NCI-H82 (cell line): ENCODE results near the gene RPRD1B.
A peak's percentile ranks its signal among the peaks of the same experiment; 100 is the strongest.
"Not testable (repeated sequence)": the region's sequence is repeated elsewhere in the genome, so short reads cannot be mapped to it uniquely, and the experiment has no call there.

Experiments used
- DNase-seq: peaks from one replicate; lab custom pipeline; 2025; lab: John Stamatoyannopoulos, UW

Gene RPRD1B

DNA sequence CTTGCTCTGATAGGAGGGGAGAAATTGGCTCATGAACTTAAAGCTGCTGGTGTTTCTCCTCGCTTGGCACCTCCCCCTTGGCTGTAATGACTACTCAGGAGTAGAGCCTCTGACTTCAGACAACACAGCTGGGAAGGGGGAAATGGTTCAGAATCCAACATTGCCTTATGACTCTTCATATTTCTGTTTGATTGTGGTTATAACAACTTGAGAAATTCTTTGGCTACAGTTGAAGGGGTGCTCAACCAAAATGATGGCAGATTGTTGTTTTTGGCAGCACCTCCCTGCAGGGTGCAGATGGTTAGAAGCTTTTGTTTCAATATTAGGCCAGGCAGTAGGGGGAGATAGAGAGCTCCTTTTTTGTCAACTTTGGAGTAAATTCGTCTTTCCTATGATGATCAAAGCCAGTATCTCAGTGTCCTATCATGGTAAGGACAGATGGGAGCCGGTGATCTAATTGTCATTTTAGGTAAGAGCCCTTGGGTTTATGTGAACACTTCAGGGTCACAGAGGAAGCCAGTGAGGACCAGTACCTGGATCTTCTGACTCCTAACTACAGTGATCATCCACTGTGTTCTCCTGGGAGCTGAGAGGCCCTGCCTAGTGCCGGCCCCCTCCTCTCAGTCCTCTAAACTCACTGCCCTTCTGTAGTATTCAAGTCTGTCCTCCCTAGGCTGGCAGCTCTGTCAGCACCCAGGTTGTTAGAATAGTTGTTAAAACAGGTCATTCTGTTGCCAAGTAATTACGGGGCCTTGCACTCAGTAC, 39.9 kb downstream of the RPRD1B start:
- DNase-seq: peak; percentile 83

DNA sequence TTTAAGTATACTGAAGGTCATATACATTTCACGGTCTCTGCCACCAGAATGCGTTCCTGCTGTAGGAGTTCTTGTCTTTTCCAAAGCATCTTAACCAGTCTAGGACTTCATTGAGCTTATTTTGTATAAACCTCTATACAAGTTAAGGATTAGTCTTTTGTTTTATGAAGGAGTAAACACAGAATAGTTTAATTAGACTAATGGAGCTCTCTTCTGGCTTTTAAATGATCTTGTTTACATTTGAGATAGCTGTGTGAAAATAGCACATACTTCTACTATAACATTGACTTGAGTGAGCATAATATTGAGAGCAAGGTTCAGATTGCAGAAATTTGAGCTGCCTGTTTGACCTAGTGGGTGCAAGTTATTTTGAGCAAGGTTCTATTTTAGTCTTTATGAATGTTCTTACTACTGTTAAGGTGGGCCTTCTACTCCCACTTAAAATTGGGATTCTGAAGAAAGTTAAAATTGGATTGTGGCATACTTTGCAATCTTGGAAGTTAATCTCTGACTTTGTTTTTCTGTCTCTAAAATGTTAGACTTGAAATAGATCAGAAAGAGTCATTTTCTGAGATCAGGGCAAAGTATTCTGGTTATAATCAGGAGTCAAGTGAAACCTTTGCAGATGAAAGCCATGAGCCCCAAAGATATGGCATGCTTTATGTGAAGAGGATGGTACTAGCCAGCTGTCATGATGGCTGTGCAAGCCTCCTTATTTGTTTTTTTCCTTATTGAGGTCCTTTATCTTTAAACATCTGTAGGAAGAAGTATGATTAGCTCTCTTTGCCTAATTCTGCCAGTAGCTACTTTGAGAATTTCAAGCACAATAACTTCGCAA, 41.8 kb downstream of the RPRD1B start:
- peak; percentile 33 for DNase-seq

- DNase-seq: no peak
These were observed 43.0 kb downstream of the RPRD1B start for GRCh38 chr20:38076548-38076947.

DNA sequence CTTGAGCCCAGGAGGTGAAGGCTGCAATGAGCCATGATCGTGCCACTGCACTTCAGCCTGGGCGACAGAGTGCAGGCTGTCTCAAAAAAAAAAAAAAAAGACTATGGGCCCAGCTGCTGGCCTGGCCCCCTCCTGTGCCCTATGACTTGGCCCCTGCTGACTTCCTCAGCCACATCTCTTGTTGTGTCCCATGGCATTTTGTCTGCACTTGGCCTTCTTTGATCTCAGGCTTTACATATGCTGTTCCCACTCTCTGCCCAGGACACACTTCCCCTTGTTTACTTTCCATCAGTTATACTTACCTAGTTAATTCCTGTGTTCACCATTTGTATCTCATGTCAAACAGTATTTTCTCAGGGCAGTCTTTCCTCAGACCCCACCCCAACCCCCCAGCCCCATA, 44.5 kb downstream of the RPRD1B start:
- no peak for DNase-seq

DNA sequence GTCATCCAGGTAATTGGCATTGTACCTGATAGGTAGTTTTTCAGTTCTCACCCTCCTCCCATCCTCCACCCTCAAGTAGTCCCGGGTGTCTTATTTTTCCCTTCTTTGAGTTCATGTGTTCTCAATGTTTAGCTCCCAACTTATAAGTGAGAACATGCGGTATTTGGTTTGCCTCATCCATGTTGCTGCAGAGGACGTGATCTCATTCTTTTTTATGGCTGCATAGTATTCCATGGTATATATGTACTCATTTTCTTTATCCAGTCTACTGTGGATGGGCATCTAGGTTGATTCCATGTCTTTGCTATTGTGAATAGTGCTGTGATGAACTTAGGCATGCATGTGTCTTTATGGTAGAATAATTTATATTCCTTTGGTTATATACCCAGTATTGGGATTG, 45.8 kb downstream of the RPRD1B start:
- DNase-seq: no peak

DNA sequence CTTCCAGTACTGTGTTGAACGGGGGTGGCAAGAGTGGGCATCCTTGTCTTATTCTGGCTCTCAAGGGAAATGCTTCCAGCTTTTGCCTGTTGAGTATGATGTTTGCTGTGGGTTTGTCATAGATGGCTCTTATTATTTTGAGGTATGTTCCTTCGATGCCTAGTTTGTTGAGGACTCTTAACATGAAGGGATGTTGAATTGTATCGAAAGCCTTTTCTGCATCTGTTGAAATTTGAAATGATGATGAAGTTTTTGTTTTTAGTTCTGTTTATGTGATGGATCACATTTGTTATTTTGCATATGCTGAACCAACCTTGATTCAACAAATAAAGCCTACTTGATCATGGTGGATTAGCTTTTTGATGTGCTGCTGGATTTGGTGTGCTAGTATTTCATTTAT, 48.0 kb downstream of the RPRD1B start:
- no peak for DNase-seq

DNA sequence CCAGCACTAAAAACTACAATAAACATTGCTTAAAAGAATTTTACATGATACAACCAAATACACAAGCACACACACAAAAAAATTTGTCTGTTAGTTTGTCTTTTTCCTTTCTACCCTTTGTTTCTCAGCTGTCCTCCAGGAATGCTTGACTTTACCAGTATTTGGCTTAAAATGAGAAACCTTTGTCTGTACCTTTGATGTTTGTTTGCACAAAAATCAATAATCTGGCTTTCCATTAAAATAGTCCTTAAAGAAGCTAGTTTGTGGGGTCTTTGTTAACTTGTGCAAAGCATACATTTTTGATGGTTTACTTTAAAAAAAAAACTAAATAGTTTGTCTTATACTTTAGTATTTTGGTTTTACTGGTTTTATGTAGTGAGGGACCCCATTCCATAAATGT, 49.3 kb downstream of the RPRD1B start:
- DNase-seq: no peak

DNA sequence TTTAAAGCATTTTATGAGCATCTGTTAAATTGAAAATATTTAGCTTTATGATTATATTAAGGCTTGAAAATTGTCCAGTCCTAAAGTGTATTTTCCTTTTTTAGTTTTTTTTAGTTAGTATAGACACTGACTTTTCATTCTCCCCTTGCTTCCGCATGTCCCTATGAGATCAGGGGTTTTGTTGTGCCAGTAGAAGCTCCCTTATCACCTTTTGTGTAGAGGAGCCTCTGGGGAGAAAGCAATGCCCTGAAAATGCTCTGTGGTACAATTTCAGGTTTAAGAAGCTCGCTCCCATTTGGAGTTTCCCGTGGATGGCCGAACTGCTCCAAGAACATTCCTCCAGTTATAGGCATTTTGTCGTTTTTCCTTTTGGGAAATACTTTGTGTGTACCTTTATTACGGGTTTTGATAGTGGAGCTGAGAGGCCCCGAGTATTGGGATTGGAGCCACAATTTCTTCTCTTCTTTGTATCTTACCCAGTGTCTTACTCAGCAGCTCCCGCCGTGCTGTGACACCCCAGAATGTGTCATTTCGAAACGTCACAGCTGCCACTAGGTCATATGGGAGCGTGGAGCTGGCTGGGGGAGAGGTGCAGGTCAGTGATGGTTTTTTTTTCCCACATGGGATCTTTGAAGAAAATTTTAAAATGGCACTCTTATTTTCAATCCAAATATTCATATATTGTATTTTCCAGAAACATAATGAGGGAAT, 49.9 kb downstream of the RPRD1B start:
- DNase-seq: no peak

GRCh38 chr20:38084425-38084951, 50.9 kb downstream of the RPRD1B start:
- no peak for DNase-seq

DNA sequence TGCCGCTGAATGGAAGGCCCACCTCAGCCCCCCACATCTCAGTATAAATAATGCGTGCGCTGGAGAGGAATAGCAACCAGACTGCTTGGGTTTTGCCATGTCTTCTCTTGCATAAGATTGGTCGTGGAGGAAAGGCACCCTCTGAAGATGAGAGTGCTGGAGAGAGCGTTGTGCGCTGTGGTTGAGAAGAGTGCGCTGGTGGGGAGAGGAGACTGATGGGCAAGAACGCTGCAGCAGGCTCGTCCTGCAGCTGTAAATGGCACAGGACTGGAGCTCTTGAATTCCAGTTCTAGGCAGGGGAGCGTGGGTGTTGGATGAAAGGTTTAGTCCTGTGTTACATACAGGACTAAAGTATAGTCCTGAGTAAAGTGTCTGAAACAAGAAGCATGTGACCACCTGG, 51.5 kb downstream of the RPRD1B start:
- no peak for DNase-seq

GRCh38 chr20:38089500-38089899, 56.0 kb downstream of the RPRD1B start:
- peak; percentile 67 for DNase-seq

DNA sequence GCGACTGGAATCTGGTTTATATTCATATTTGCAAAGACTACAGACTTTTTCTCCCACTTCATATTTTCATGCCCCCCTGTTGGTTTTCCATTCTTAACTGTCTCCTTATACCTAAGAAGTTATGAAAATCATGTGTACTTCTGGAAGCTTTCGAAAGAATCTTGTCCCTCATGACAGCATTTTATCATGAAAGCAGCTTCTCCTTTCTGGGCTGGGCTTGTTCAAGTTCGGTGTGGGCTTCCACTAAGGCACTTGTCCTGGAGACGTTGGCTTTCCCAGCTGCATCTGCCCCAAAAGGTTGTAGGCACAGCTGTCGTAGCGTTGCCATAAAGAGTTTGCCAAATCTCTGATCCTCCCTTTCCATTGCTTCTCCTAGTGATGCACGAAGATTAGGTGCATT, 56.5 kb downstream of the RPRD1B start:
- DNase-seq: peak; percentile 48

GRCh38 chr20:38091441-38092216, 58.1 kb downstream of the RPRD1B start:
- peak; percentile 35 for DNase-seq

DNA sequence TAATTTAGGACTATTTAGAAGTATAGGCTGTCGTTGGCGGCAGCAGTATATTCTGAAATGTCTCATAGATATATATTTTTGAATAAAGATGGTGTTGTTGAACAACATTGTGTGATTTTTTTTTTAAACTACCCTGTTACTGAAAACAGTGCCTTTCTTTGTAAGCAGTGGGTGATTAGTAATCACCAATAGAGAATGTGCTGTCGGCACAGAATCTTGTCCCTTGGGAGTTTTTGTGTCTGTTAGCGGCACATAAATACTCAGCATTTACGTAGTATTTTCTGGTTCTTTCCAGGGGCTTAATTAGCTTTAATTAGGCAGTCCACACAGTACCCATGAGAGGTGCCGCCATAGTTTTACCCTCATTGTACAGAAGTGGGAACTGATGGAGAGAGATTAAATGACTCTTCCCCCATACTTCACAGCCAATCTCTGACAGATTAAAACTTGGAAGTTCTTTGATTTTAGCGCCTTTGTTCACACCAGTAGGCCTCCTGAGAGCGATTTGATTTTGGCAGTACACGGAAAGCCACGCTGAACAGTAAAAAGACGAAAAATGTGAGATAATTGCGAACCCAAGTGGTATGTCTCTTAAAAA, 58.8 kb downstream of the RPRD1B start:
- no peak for DNase-seq

GRCh38 chr20:38092915-38093314, 59.4 kb downstream of the RPRD1B start:
- DNase-seq: no peak

DNA sequence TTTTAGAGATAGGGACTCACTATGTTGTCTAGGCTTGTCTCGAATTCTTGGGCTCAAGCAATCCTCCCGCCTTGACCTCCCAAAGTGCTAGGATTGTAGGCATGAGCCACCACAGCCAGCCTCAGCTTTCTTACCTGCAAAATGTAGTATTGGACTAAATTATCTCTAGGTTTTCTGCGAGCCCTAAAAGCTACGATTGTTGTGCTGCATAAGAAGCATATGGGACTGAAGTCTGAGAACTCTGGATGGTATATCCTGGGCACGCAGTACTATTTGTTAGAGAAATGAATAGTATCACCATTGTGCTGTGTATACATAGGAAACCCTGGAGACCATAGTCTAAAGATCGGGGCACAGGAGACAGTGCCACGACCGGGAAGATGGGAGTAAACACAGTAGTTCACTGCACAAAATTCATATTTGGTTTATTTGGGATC, 60.1 kb downstream of the RPRD1B start:
- no peak for DNase-seq

DNA sequence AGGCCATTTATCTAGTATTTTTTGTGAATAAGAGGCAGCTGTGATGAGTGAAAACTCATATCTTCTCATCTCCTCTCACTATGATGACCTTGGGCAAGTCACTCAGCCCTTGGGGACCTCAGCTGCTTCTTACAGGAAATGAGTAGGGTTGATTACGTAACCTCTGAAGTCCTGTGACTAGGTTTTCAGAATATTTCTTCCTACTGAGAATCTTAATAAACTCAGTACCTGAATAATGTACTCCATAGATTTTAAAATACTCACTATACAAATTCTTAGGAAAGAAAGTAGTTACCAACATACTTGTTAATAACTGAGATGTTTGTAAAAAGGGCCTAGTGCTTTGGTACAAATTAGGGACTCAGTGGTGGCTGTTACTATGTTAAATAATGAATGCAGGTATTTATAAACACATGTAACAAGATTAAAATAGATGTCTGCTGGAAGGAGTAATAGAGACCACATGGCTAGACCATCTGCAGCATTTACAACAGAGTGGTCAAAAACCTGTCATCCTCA, 60.9 kb downstream of the RPRD1B start:
- peak; percentile 97 for DNase-seq

DNA sequence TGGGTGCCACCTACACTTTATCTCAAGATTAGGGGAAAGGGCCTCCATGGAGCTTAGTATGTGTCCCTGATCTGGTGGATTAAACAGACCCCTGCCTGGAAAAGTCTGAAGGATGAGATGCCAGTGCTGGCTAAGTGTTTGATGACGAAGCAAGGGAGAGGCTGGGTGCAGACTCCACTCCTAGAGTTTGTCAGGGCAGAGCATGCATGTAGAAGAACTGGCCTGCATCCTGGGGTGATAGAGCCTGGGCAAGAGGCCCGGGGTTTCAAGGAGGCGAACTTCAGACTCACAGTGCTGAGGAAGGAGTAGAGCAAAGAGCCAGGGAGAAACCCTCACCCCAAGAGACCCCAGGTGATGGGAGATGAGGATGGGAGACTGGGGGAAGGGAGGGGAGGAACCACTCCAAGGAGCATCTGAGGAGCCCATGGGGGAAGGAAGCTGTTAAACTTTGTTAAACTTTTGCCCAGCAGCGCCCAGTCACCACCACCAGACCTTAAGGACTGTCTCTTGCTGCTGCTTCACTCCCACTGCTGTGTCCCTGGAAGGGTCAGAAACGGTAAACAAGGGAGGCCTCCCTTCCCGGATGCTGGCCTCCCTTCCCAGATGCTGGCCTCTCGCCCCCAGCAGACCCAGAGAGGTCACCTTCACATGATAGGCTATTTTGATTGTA, 61.6 kb downstream of the RPRD1B start:
- peak; percentile 97 for DNase-seq

GRCh38 chr20:38098952-38099351, 65.4 kb downstream of the RPRD1B start:
- DNase-seq: no peak

GRCh38 chr20:38102206-38102605, 68.7 kb downstream of the RPRD1B start:
- not testable (repeated sequence) for DNase-seq
